Neural cell (in vitro differentiated cells): ENCODE results near the gene MAB21L3.

Experiments
- EZH2 ChIP-seq: fragments of 200-600, 300-800 bp; shearing (Covaris generic), sonication (generic); IDR thresholded peaks from 2 replicates; pipeline ENCODE4 v1.6.1; 2014; ENCODE audit warnings: antibody characterized with exemption, low read length, borderline replicate concordance, mild to moderate bottlenecking; ENCODE audit not compliant: insufficient read depth, poor library complexity, severe bottlenecking
- POLR2AphosphoS5 ChIP-seq: IDR thresholded peaks from 2 replicates; pipeline ENCODE4 v1.6.1; 2012
- TF ChIP-seq, protein P1 (sequence below): fragments of 450-650 bp; IDR thresholded peaks from 2 replicates; pipeline ENCODE4 v1.5.1; 2014; ENCODE audit warnings: antibody characterized with exemption, mild to moderate bottlenecking, moderate library complexity; ENCODE audit not compliant: poor library complexity, severe bottlenecking

DNA sequence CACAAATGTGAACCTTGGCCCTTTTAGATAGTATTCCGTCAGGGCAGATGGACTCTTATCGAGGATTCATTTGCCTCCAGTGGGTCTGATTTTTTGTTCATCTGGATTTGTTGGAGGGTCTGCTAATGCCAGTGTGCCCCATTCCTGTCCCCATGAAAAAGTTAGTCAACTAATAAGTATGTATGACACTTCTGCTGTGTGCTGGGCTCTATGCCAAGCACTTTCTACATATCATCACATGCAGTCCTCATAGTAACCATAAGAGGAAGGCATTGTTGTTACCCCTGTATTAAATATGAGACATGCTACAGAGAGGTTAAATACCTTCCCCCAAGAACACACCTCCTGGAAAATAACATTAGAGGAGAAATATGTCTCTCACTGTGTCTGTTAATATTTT is 46.6 kb upstream of the MAB21L3 start:
- TF ChIP-seq EZH2 (no peak), POLR2AphosphoS5 (no peak)
- TF ChIP-seq, protein P1, sequence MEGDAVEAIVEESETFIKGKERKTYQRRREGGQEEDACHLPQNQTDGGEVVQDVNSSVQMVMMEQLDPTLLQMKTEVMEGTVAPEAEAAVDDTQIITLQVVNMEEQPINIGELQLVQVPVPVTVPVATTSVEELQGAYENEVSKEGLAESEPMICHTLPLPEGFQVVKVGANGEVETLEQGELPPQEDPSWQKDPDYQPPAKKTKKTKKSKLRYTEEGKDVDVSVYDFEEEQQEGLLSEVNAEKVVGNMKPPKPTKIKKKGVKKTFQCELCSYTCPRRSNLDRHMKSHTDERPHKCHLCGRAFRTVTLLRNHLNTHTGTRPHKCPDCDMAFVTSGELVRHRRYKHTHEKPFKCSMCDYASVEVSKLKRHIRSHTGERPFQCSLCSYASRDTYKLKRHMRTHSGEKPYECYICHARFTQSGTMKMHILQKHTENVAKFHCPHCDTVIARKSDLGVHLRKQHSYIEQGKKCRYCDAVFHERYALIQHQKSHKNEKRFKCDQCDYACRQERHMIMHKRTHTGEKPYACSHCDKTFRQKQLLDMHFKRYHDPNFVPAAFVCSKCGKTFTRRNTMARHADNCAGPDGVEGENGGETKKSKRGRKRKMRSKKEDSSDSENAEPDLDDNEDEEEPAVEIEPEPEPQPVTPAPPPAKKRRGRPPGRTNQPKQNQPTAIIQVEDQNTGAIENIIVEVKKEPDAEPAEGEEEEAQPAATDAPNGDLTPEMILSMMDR = no peak
